Measurements from ENCODE around the gene IL15RA.
"Not testable (repeated sequence)": the region's sequence is repeated elsewhere in the genome, so short reads cannot be mapped to it uniquely, and the experiment has no call there.

IL15RA gene

DNA sequence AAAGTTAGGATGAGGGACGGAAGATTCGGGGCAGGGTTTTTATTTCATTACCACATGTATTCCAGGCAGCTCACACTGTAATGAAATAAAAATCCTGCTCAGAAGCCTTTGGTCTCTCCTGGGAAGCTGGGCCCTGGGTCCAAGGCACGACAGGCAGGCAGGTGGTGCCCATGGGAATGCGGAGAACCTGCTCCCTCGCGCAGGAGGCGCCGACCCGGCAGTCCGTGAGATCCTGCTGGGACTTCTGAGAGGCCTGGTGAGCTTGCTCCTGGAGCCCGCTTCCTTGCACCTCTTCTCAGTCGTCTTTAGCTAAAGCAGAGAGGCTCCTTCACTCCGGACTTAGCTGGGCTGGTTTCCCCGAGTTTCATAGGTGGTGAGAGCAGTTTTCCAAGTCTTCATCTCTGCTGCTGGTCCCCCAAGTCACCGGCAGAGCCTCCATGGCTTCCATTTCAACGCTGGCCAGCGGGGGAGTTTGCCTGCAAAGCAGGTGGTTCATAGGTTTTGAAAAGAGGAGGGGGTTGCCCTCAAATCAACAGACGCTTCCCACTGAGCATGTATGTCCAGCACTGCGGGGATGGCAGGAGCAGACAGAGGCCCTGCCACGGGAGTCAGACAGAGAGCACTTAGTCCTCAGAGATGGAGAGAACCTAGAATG, 24.5 kb downstream of the IL15RA start:
- FAIRE-seq: no peak
- DNase-seq (ENCODE audit: insufficient read length, low spot score): no peak

- FAIRE-seq: no peak
- no peak for DNase-seq (ENCODE audit: insufficient read length, low spot score)
Observed at GRCh38 chr10:5951721-5952407, 25.5 kb downstream of the IL15RA start.

DNA sequence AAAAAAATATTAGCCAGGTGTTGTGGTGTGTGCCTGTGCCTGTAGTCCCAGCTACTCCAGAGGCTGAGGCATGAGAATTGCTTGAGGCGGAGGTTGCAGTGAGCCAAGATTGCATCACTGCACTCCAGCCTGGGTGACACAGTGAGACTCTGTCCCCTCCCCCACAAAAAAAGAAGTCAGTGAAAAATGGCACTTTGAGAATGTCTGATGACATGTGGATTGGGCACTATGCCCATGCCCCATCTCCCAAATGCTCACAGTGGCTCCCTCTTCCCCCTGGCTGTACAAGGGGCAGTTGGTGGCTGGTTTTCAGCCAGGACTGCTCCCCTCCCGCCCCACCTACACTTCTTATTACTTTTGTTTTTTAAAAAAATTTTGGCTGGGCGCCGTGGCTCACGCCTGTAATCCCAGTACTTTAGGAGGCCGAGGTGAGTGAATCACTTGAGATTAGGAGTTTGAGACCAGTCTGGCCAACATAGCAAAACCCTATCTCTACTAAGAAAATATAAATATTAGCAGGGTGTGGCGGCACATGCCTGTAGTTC, 26.1 kb downstream of the IL15RA start:
- no peak for FAIRE-seq
- no peak for DNase-seq (ENCODE audit: insufficient read length, low spot score)

GRCh38 chr10:5949009-5949759, 28.2 kb downstream of the IL15RA start:
- peak; percentile 64 for FAIRE-seq
- peak; percentile 62 for DNase-seq (ENCODE audit: insufficient read length, low spot score)

GRCh38 chr10:5948208-5948585, 29.1 kb downstream of the IL15RA start:
- no peak for DNase-seq (ENCODE audit: insufficient read length, low spot score)
- FAIRE-seq: no peak

DNA sequence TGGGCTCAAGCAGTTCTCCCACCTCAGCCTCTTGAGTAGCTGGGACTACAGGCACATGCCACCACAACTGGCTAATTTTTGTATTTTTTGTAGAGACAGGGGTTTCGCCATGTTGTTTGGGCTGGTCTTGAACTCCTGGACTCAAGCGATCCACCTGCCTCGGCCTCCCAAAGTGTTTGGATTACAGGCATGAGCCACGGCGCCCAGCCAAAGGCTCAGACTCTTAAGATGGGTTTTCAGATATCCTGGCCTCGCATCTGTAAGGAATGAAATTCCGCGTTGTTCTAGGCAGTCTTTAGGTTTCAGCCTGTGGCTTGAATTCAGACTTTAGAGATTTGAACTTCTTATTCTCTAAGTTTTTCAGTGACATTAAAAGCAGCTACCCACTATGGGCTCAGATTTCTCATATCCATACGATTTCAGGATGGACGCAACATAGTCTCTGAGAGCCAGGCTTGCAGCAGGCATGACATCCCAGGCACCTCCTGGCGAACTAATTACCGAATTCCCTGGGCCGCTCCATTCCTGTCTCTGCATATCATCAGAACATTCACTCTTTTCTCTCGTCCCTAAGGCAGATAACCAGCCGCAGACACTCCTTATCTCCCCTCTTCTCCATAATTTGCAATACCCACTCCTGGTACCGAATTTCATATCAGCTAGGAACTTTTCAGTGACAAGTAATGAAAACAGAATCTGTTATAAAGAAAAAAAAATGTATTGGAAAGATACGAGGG, 29.7 kb downstream of the IL15RA start:
- DNase-seq (ENCODE audit: insufficient read length, low spot score): no peak
- no peak for FAIRE-seq

DNA sequence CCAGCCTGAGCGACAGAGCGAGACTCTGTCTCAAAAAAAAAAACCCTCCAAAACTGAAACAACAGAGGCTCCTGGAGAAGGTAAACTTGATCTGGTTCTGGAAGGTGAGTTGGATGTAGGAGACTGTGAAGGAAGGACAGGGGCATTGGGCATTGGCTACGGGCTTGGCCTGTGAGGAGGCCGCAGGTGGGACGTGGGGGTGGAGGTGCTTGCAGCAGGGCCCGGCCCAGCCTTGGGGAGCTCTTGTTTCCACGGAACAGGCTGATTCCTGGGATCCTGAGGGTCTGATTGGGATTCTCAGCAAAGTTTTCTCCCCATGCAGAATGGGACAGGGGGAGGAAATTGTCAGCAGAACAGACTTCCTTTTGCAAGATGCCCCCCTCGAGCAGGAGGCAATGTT, 30.6 kb downstream of the IL15RA start:
- FAIRE-seq: no peak
- DNase-seq (ENCODE audit: insufficient read length, low spot score): no peak

GRCh38 chr10:5946419-5946775, 30.9 kb downstream of the IL15RA start:
- DNase-seq (ENCODE audit: insufficient read length, low spot score); FAIRE-seq: not testable (repeated sequence)

DNA sequence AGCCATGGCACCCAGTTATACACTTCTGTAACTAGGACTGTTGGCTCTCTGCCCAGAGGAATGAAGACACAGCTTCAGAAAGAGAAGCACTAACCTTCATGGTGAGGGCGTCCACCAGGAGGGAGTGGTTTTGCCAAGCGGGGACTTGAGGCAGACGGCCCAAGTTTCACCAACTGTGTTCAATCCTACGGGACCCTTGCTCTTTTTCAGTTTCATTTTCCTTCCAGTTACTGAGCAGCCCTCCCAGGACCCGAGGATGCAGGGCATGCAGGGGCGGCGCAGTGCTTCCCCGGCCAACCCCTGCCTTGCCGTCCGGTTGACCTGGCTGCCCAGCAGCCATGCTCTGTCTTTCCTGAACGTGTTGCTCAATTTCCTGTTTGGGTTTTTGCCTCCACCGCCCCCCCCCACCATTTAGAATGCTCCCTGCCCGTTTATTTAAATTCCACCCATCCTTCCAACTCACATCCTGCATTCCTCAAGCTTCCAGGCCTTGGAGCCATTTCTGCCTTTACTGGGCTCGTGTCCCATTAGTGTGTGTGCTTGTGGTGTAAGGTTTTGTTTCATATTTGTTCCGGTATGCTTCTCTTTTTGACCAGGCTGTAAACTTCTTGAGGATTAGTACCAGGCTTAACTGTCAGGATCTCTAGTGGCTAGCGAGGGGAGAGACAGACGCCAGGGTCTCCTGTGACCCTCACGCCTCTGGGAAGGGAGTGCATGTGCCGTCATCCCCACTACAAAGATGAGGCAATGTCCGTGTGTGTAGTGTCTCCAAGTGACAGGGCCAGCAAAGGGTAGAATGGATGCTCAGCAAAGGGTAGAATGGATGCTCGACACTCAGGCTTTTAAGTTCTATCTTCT, 31.6 kb downstream of the IL15RA start:
- DNase-seq (ENCODE audit: insufficient read length, low spot score): peak; percentile 45
- no peak for FAIRE-seq

DNA sequence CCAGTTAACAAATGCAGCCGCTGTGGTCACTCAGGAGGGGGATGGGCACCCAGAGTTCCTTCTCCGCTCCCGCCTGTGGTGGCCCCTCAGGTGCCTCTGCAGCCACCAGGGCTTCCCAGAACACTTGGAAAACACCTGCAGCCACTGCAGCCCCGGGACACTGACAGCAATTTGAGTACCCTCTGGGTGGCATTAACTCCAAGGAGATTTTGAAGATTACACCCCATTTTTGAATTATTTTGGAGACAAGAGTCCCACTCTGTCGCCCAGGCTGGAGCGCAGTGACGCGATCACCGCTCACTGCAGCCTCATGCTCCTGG, 32.2 kb downstream of the IL15RA start:
- DNase-seq (ENCODE audit: insufficient read length, low spot score) (no peak), FAIRE-seq (no peak)

GRCh38 chr10:5944389-5945189, 32.8 kb downstream of the IL15RA start:
- DNase-seq (ENCODE audit: insufficient read length, low spot score) (peak; percentile 78), FAIRE-seq (no peak)

- DNase-seq (ENCODE audit: insufficient read length, low spot score): no peak
- FAIRE-seq: no peak
Observed at GRCh38 chr10:5943536-5943935, 33.8 kb downstream of the IL15RA start.

- no peak for FAIRE-seq
- no peak for DNase-seq (ENCODE audit: insufficient read length, low spot score)
Observed at GRCh38 chr10:5942474-5942873, 34.9 kb downstream of the IL15RA start.

DNA sequence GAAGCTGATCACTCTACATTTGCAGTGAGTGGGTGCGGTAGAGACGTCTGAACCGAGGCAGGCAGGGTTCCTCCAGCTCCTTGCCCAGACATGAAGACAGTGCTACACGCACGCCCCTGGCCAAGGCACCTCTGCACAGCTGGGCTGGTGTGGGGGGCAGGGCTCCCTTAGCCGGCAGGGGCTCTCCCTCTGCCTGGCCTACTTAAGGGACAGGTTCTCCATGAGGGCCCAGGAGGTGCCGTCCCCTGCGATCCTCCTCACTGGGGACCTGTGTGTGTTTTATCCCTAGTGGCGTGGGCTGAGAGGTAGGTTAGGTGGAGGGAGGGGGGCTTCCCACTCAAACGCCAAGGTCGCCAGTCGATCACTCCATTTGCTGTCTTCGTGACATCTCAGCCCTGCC, 35.3 kb downstream of the IL15RA start:
- no peak for FAIRE-seq
- no peak for DNase-seq (ENCODE audit: insufficient read length, low spot score)

DNA sequence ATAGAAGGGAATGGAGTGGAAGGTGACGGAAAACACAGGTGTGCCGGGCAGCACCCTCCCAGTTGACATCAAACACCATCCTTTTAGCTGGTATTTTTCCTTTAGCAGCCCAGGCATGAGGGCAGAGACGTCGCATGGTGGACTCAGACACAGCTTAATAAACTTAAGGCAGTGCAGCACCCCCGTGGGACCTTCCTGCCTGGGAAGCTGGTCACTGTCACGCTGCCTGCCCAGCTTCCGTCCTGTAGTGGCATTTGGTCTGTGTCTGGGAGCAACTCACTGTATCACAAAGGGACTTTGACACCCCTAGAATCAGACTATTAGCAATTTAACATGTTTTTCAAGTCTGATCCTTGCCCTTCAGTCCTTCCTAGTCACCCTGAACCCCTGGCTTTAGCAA, 35.8 kb downstream of the IL15RA start:
- DNase-seq (ENCODE audit: insufficient read length, low spot score) (no peak), FAIRE-seq (no peak)

- DNase-seq (ENCODE audit: insufficient read length, low spot score) (no peak), FAIRE-seq (no peak)
Observed at GRCh38 chr10:5940807-5941218, 36.5 kb downstream of the IL15RA start.

- FAIRE-seq (no peak), DNase-seq (ENCODE audit: insufficient read length, low spot score) (no peak)
Observed at GRCh38 chr10:5938291-5938690, 39.1 kb downstream of the IL15RA start.

DNA sequence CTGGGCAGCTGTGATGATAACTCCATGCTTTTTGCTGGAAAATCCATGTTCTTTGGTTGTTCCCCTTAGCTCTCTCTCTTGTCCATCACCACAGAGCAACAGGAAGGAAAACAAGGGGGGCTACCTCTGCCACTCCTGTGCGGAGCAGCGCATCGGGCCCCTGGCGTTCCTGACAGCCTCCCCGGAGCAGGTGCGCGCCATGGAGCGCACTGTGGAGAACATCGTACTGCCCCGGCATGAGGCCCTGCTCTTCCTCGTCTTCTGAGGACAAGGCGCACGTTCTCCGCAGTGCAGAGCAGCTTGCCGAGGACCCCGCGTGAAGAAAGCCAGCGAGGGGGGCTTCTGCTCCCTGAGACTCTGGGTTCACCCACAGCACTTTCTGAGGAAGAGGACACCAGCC, 40.3 kb downstream of the IL15RA start:
- FAIRE-seq (no peak), DNase-seq (ENCODE audit: insufficient read length, low spot score) (no peak)

- DNase-seq (ENCODE audit: insufficient read length, low spot score): no peak
- no peak for FAIRE-seq
Observed at GRCh38 chr10:5935628-5936027, 41.7 kb downstream of the IL15RA start.

Data from HTR-8/SVneo (cell line).